Measurements from ENCODE around the gene SLAMF1.
"Not testable (repeated sequence)": the region's sequence is repeated elsewhere in the genome, so short reads cannot be mapped to it uniquely, and the experiment has no call there.

Gene SLAMF1

GRCh38 chr1:160638926-160639325 lies 7.9 kb downstream of the SLAMF1 start:
- no peak for DNase-seq (ENCODE audit: low read depth)

GRCh38 chr1:160638540-160638857 lies 8.3 kb downstream of the SLAMF1 start:
- no peak for DNase-seq (ENCODE audit: low read depth)

- peak; percentile 42 for DNase-seq (ENCODE audit: low read depth)
These were observed 8.9 kb downstream of the SLAMF1 start for GRCh38 chr1:160637821-160638539.

GRCh38 chr1:160637065-160637464 lies 9.8 kb downstream of the SLAMF1 start:
- DNase-seq (ENCODE audit: low read depth) = no peak

GRCh38 chr1:160636547-160636946 lies 10.3 kb downstream of the SLAMF1 start:
- no peak for DNase-seq (ENCODE audit: low read depth)

GRCh38 chr1:160636076-160636475 lies 10.8 kb downstream of the SLAMF1 start:
- no peak for DNase-seq (ENCODE audit: low read depth)

- no peak for DNase-seq (ENCODE audit: low read depth)
These were observed 12.0 kb downstream of the SLAMF1 start for GRCh38 chr1:160634543-160635491.

- DNase-seq (ENCODE audit: low read depth) = no peak
These were observed 13.4 kb downstream of the SLAMF1 start for GRCh38 chr1:160633330-160633903.

- no peak for DNase-seq (ENCODE audit: low read depth)
These were observed 14.7 kb downstream of the SLAMF1 start for GRCh38 chr1:160631983-160632625.

- DNase-seq (ENCODE audit: low read depth) = no peak
These were observed 16.1 kb downstream of the SLAMF1 start for GRCh38 chr1:160630523-160631451.

- no peak for DNase-seq (ENCODE audit: low read depth)
These were observed 17.3 kb downstream of the SLAMF1 start for GRCh38 chr1:160629286-160630210.

GRCh38 chr1:160628799-160629263 lies 18.0 kb downstream of the SLAMF1 start:
- no peak for DNase-seq (ENCODE audit: low read depth)

GRCh38 chr1:160627677-160628289 lies 19.1 kb downstream of the SLAMF1 start:
- DNase-seq (ENCODE audit: low read depth) = not testable (repeated sequence)

GRCh38 chr1:160626509-160627342 lies 20.1 kb downstream of the SLAMF1 start:
- DNase-seq (ENCODE audit: low read depth) = no peak

- DNase-seq (ENCODE audit: low read depth) = no peak
These were observed 20.9 kb downstream of the SLAMF1 start for GRCh38 chr1:160625725-160626498.

GRCh38 chr1:160625321-160625720 lies 21.5 kb downstream of the SLAMF1 start:
- no peak for DNase-seq (ENCODE audit: low read depth)

- DNase-seq (ENCODE audit: low read depth) = no peak
These were observed 22.4 kb downstream of the SLAMF1 start for GRCh38 chr1:160624464-160624863.

- DNase-seq (ENCODE audit: low read depth) = no peak
These were observed 23.0 kb downstream of the SLAMF1 start for GRCh38 chr1:160623862-160624261.
